ENCODE results near the gene SDK2. TPM values are rescaled to one million over a fixed set of nuclear protein-coding genes. Genes with fewer than 3 reads are reported as not detected.

SDK2 gene
- total RNA-seq, 6 experiments from 2014 or later: 0.11 to 0.46 (median 0.25) TPM

GRCh38 chr17:73566905-73567782 is 77.1 kb downstream of the SDK2 start:
- Histone ChIP-seq H3K9me3 (no peaks in the 10 kb centered on the region), H3K27ac (no peak overlapping the region), H3K4me1 (no peaks in the 10 kb centered on the region), H3K27me3 (no peaks in the 10 kb centered on the region), H3K4me3 (no peak overlapping the region), H3K36me3 (no peaks in the 10 kb centered on the region)
- DNase-seq (no peak), ATAC-seq (peak in 1 of 4 donors; percentile 38)
- intact Hi-C loops (cut with DNase I): no loop called here
- TF ChIP-seq POLR2A (IDR thresholded peaks at IDR 0.05): no peak
- no peak for TF ChIP-seq CTCF (IDR thresholded peaks at IDR 0.05)
- 63% methylated on average over 6 of the region's 11 CpGs for WGBS (ENCODE audit: insufficient coverage, low coverage, low lambda C conversion rate, missing lambda C conversion rate)

DNA sequence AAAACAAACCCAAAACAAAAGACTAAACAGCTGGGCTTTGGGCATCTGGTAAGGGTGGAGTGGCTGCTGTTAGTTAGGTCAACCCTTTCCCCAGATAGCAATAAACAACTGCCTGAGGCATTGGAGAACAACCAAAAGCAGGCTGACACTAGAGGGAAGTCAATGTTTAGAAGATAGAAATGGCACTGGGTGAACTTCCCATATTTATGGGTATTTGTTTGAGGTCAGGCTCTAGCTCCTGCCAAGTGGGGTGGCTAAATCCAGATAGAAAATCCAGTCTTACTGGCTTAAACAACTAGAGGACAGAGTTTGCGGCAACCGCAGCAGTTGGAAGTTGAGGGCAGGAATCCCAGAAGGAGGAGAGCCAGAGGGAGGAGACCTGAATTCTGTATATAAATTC is 79.4 kb downstream of the SDK2 start:
- no peaks in the 10 kb centered on the region for H3K36me3 ChIP-seq
- intact Hi-C loops (cut with DNase I): no loop called here
- TF ChIP-seq CTCF (IDR thresholded peaks at IDR 0.05): no peak
- TF ChIP-seq POLR2A (IDR thresholded peaks at IDR 0.05): no peak
- no peaks in the 10 kb centered on the region for H3K4me1 ChIP-seq
- ATAC-seq: peak in 1 of 4 donors; percentile 49
- WGBS (ENCODE audit: insufficient coverage, low coverage, low lambda C conversion rate, missing lambda C conversion rate): 89% methylated on average over 2 of the region's 2 CpGs
- no peaks in the 10 kb centered on the region for H3K9me3 ChIP-seq
- no peak for DNase-seq
- no peak overlapping the region for H3K4me3 ChIP-seq
- no peaks in the 10 kb centered on the region for H3K27me3 ChIP-seq
- no peak overlapping the region for H3K27ac ChIP-seq

DNA sequence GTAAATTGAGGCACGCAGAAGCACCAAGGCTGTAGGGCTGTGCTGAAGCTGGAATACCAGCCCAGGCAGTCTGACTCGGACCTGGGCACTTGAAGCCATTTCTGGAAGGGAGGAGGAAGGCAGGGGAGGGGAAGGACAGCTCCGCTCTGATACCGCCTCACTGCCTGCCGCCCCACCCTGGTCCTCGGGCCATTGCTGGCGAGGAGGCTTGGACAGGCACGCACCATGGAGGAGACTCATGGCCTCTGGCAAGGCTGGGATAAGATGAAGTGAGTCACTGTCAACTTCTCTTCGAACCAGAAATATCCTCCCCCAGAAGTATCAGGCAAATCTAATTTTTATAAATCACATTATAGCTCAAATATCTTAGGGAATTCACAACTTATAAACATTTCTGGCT is 81.3 kb downstream of the SDK2 start:
- no peaks in the 10 kb centered on the region for H3K9me3 ChIP-seq
- TF ChIP-seq CTCF (IDR thresholded peaks at IDR 0.05) (no peak), POLR2A (IDR thresholded peaks at IDR 0.05) (no peak)
- ATAC-seq (no peak), DNase-seq (no peak)
- H3K27me3 ChIP-seq: no peaks in the 10 kb centered on the region
- H3K4me3 ChIP-seq: no peak overlapping the region
- H3K36me3 ChIP-seq: no peaks in the 10 kb centered on the region
- H3K27ac ChIP-seq: no peak overlapping the region
- intact Hi-C loops (cut with DNase I): no loop called here
- 73% methylated on average over 8 of the region's 9 CpGs for WGBS (ENCODE audit: insufficient coverage, low coverage, low lambda C conversion rate, missing lambda C conversion rate)
- H3K4me1 ChIP-seq: no peaks in the 10 kb centered on the region

DNA sequence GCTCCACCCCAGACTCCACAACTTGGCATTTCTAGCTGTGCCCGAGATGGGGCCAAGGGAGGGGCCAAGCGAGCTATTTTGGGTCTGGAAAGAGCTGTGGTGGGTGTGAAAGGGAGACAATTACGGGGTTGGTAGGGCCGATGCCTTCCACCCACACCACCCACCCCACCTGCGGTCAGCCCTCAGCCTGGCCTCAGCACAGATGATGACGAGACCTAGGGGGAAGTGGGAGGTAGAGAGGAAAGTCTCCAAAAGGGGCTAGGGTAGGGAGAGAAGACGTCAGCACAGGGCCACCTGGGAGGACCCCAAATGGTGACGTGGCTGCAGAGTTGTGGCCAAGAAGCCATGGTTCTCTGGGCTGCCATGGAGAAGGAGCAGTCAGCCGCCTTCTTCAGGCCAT is 83.1 kb downstream of the SDK2 start:
- no peaks in the 10 kb centered on the region for H3K9me3 ChIP-seq
- WGBS (ENCODE audit: insufficient coverage, low coverage, low lambda C conversion rate, missing lambda C conversion rate): 40% methylated on average over 3 of the region's 9 CpGs
- H3K27me3 ChIP-seq: no peaks in the 10 kb centered on the region
- H3K27ac ChIP-seq: no peak overlapping the region
- no peaks in the 10 kb centered on the region for H3K4me1 ChIP-seq
- no peaks in the 10 kb centered on the region for H3K36me3 ChIP-seq
- DNase-seq (no peak), ATAC-seq (no peak)
- intact Hi-C loops (cut with DNase I): no loop called here
- no peak overlapping the region for H3K4me3 ChIP-seq
- TF ChIP-seq POLR2A (IDR thresholded peaks at IDR 0.05) (no peak), CTCF (IDR thresholded peaks at IDR 0.05) (no peak)

Data from right lobe of liver (tissue), 6 donors.